ENCODE data around the gene ANKS1B.

GRCh38 chr12:99759444-99759843, 225.3 kb downstream of the ANKS1B start:
- TF ChIP-seq CTCF (tag by site-specific recombination; IDR thresholded peaks at IDR 0.05) (no peak), GLIS2 (tag by site-specific recombination; IDR thresholded peaks at IDR 0.05) (no peak), YY1 (tag by site-specific recombination; IDR thresholded peaks at IDR 0.05) (no peak), ZBTB7A (tag by site-specific recombination; IDR thresholded peaks at IDR 0.05; ENCODE audit: low read depth) (no peak), ZNF280C (tag by site-specific recombination; IDR thresholded peaks at IDR 0.05) (no peak), ZBTB26 (tag by site-specific recombination; optimal IDR thresholded peaks at IDR 0.05) (no peak), ZFHX2 (tag by site-specific recombination; conservative IDR thresholded peaks at IDR 0.05) (no peak), SP7 (tag by site-specific recombination; IDR thresholded peaks at IDR 0.05) (no peak)

All from HEK293 (cell line).